Dermis microvascular lymphatic vessel endothelial cell (primary cell): Measurements from ENCODE around the gene SHC4. TPM values are rescaled to one million over a fixed set of nuclear protein-coding genes. Genes with fewer than 3 reads are reported as not detected.

Source experiments
- DNase-seq, 2 donors: peaks; one replicate each; pipeline versions ENCODE4 v3.0.0 to v3.0.0-alpha.2; 2010; ENCODE audit warnings: low read depth in 2 of 2
- total RNA-seq: library from RNA; depleted of rRNA; stranded (reverse); fragments of >200 nt; gene quantifications from 2 replicates; pipeline ENCODE4 v1.2.1, GENCODE V29; 2014

Gene SHC4
- total RNA-seq, 1 donor from 2014 or later: 0.51 TPM

GRCh38 chr15:48850648-48851047 is 113.1 kb downstream of the SHC4 start:
- no peak for DNase-seq

- no peak for DNase-seq
Measured at GRCh38 chr15:48845123-48845522, 118.6 kb downstream of the SHC4 start.

GRCh38 chr15:48842501-48842900 is 121.2 kb downstream of the SHC4 start:
- DNase-seq: no peak

GRCh38 chr15:48834756-48835155 is 129.0 kb downstream of the SHC4 start:
- no peak for DNase-seq

GRCh38 chr15:48833526-48834239 is 130.0 kb downstream of the SHC4 start:
- no peak for DNase-seq

- no peak for DNase-seq
Measured at GRCh38 chr15:48832648-48833047, 131.1 kb downstream of the SHC4 start.

GRCh38 chr15:48828906-48829305 is 134.8 kb downstream of the SHC4 start:
- DNase-seq: no peak

GRCh38 chr15:48828471-48828870 is 135.2 kb downstream of the SHC4 start:
- no peak for DNase-seq

- no peak for DNase-seq
Measured at GRCh38 chr15:48825075-48825474, 138.6 kb downstream of the SHC4 start.

GRCh38 chr15:48823706-48824105 is 140.0 kb downstream of the SHC4 start:
- DNase-seq: no peak

- no peak for DNase-seq
Measured at GRCh38 chr15:48823237-48823636, 140.5 kb downstream of the SHC4 start.

GRCh38 chr15:48814286-48814685 is 149.4 kb downstream of the SHC4 start:
- DNase-seq: no peak

GRCh38 chr15:48811325-48811958 is 152.3 kb downstream of the SHC4 start:
- no peak for DNase-seq

- peak; percentile 69 to 99 for DNase-seq
Measured at GRCh38 chr15:48810414-48811324, 153.1 kb downstream of the SHC4 start, which contains the start of gene CEP152. Gene CEP152 (minus strand): TSS chr15:48811069. CDS start chr15:48805649, 5,420 bp downstream.

GRCh38 chr15:48806151-48806550 is 157.6 kb downstream of the SHC4 start:
- DNase-seq: peak in 1 of 2 donors; percentile 43

- DNase-seq: no peak
Measured at GRCh38 chr15:48805591-48805990, 158.1 kb downstream of the SHC4 start.

- DNase-seq: no peak
Measured at GRCh38 chr15:48803877-48804276, 159.8 kb downstream of the SHC4 start.

- no peak for DNase-seq
Measured at GRCh38 chr15:48802867-48803266, 160.9 kb downstream of the SHC4 start.

GRCh38 chr15:48802257-48802656 is 161.5 kb downstream of the SHC4 start:
- no peak for DNase-seq

- DNase-seq: peak; percentile 45 to 56
Measured at GRCh38 chr15:48800811-48801455, 162.8 kb downstream of the SHC4 start.

GRCh38 chr15:48800245-48800644 is 163.5 kb downstream of the SHC4 start:
- DNase-seq: no peak

- DNase-seq: no peak
Measured at GRCh38 chr15:48798319-48798718, 165.4 kb downstream of the SHC4 start.
